Breast epithelium (tissue), 3 donors: Measurements from ENCODE around the gene MED20.

Experiments used
- POLR2A ChIP-seq: fragments of 450-650 bp; IDR thresholded peaks from one replicate; pipeline ENCODE4 v1.6.1; 2016; ENCODE audit warnings: antibody characterized with exemption, mild to moderate bottlenecking, moderate library complexity
- TF ChIP-seq, protein P1 (sequence below), 3 donors: fragments of 450-650 bp; IDR thresholded peaks; one replicate each; pipeline ENCODE4 v1.5.1; 2016 to 2017; ENCODE audit warnings: antibody characterized with exemption in 3 of 3, mild to moderate bottlenecking in 3 of 3, moderate library complexity in 3 of 3

DNA sequence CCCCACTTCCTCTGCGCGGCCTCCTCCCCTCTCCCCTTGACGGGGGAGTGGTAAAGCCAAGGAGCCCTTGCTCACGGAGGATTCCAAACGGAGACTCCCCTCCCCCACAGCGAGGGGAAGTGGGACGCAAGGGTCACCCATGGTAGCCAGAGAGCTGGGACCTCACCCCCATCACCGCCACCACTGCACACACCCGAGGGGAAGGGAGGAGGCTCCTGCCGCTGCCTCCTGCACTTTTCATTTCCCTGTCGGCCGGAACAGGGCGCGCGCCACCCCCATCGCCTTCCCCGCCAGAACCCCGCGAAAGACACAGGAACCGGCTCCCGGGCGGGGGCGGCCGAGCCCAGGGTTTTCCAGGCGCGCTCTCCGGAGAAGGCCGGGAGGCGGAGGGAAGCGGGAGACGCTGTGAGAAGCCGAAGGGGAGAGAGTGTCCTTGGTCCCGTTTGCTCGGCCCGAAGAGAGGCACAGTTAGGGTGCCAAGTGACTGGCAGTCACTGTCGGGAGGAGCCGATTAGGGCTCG is 19.9 kb upstream of the MED20 start:
- TF ChIP-seq, protein P1, sequence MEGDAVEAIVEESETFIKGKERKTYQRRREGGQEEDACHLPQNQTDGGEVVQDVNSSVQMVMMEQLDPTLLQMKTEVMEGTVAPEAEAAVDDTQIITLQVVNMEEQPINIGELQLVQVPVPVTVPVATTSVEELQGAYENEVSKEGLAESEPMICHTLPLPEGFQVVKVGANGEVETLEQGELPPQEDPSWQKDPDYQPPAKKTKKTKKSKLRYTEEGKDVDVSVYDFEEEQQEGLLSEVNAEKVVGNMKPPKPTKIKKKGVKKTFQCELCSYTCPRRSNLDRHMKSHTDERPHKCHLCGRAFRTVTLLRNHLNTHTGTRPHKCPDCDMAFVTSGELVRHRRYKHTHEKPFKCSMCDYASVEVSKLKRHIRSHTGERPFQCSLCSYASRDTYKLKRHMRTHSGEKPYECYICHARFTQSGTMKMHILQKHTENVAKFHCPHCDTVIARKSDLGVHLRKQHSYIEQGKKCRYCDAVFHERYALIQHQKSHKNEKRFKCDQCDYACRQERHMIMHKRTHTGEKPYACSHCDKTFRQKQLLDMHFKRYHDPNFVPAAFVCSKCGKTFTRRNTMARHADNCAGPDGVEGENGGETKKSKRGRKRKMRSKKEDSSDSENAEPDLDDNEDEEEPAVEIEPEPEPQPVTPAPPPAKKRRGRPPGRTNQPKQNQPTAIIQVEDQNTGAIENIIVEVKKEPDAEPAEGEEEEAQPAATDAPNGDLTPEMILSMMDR (IDR thresholded peaks at IDR 0.05) = no peak
- no peak for TF ChIP-seq POLR2A
